ENCODE measurements around the gene NDUFAF8.

The NDUFAF8 gene

DNA sequence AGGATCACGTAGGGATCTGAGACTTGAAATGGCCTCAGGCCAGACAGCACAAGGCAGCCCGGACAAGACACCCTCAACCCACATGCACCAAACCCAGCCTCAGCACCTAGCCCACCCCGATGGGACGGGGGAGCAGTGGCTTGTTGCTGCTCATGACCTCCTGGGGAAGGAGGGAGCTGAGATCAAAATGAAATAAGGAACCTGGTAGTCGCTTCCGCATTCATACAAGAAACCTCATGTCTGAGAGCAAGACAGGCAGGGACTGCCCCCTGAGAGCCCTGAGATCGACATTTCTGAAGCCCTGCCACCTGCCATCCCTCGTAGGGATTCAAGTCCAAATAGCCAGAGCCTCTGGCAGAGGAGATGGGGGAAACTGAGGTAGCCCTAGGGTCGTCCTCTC, 10.7 kb upstream of the NDUFAF8 start:
- TF ChIP-seq, protein P1, sequence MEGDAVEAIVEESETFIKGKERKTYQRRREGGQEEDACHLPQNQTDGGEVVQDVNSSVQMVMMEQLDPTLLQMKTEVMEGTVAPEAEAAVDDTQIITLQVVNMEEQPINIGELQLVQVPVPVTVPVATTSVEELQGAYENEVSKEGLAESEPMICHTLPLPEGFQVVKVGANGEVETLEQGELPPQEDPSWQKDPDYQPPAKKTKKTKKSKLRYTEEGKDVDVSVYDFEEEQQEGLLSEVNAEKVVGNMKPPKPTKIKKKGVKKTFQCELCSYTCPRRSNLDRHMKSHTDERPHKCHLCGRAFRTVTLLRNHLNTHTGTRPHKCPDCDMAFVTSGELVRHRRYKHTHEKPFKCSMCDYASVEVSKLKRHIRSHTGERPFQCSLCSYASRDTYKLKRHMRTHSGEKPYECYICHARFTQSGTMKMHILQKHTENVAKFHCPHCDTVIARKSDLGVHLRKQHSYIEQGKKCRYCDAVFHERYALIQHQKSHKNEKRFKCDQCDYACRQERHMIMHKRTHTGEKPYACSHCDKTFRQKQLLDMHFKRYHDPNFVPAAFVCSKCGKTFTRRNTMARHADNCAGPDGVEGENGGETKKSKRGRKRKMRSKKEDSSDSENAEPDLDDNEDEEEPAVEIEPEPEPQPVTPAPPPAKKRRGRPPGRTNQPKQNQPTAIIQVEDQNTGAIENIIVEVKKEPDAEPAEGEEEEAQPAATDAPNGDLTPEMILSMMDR (IDR thresholded peaks at IDR 0.05; ENCODE audit: low read depth, low read length): no peak
- DNase-seq (ENCODE audit: extremely low read depth, low read depth): no peak

DNA sequence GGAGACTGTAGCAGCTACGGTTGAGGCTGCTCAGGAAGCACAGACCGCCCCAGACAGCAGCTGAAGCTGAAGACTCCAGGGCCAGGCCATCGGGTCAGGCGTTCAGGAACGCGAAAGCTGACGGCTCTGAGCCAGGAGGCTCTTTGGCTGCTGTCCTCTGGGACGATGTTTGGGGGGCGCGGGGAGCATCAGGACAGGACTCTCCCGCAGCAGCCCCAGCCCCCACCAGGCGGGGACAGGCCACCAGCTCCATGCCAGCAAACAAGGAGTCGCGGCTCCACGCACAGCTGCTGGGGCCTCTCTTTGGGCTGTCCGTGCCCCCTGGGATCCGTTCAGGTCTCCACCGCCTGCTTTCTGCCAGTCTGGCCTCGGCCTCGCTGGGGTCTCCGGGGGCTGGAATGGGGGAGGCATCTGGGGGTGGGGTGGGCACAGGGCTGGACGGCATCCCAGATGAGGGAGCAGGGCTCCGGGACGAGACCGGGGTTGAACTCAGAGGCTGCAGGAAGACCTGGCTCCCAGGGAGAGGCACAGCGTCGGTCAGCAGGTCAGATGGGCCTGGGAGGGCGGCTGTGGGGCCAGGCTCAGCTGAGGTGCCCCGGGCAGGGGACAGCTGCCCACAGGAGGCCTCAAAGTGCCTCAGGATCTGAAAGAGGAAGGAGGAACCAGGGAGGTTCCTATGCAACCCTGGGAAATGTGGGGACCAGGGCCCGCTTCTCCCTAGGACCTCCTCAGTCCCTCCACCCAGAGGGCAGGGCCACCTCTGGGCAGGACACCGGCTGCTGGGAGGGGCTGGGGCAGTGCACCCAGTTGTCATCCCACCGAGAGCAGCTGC, 10.1 kb upstream of the NDUFAF8 start:
- TF ChIP-seq, protein P1 (IDR thresholded peaks at IDR 0.05; ENCODE audit: low read depth, low read length): no peak
- no peak for DNase-seq (ENCODE audit: extremely low read depth, low read depth)

DNA sequence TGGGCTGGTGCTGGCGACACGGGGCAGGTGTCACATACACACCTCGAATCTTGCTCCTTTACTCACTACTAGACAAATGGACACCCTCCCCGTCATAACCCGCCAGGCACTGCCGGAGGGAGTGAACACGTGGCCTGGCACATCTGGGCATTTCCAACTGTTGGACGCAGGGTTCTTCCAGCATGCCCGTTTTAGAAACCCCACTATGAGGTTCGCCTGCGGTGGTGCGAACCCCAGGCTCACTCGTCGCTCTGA, 9.5 kb upstream of the NDUFAF8 start:
- TF ChIP-seq, protein P1 (IDR thresholded peaks at IDR 0.05; ENCODE audit: low read depth, low read length): no peak
- no peak for DNase-seq (ENCODE audit: extremely low read depth, low read depth)

DNA sequence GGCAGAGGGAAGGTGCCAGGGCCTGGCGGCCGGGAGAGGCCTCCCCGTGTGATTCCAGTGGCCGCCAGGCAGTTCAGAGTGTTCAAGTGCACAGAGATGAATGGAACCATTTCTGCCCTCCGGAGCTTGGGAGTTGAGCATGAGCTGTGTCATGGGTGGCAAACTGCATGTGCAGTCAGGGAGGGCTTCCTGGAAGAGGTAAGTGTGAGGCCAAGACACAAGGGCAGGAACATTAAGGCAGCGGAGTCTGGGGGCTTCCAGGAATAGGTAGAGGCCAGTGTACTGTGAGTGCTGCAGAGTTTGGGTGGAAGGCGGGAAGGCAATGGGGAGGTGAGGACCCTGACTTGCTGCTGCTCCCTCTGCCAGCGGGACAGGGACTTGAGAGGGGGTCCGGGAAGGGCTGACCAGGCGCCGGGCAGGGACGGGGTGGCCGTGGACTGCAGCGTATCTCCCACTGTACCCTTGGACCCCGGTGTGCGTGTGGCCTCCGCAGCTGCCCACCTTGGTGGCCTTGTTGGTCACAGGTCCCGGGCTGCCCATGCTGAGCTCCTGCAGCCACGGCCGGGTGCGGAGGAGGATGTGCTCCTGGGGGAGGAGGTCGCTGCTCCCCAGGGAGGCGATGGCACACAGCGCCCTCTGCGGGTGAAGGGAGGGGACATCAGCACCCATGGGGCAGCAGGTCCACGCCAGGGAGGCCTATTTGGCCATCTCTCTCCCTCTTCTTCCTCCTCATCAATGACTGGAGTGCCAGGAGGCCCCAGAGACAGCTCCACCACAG, 8.9 kb upstream of the NDUFAF8 start:
- TF ChIP-seq, protein P1 (IDR thresholded peaks at IDR 0.05; ENCODE audit: low read depth, low read length): peak; percentile 14
- DNase-seq (ENCODE audit: extremely low read depth, low read depth): no peak

DNA sequence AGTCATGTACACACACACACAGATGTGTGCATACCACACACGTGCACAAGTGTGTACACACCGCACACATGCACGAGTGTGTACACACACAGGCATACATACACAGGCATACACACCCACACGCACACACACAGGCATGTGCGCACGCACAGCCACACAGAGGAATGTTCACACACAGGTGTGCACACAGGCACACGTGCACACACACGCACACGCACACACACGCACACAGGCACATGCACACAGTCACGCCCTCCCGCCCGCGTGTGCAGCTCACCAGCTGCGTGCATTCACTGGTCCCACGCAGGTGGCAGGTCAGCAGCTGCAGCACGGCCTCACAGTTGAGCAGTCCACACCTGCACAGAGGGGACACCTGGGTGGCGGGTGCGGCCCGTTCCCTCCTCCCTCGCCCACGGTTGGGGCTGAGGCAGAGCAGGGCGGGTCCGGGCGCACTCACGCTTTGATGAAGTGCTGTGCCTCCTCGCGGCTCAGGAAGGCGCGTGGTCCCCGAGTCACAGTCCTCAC, 7.9 kb upstream of the NDUFAF8 start:
- DNase-seq (ENCODE audit: extremely low read depth, low read depth): no peak
- TF ChIP-seq, protein P1 (IDR thresholded peaks at IDR 0.05; ENCODE audit: low read depth, low read length): no peak

DNA sequence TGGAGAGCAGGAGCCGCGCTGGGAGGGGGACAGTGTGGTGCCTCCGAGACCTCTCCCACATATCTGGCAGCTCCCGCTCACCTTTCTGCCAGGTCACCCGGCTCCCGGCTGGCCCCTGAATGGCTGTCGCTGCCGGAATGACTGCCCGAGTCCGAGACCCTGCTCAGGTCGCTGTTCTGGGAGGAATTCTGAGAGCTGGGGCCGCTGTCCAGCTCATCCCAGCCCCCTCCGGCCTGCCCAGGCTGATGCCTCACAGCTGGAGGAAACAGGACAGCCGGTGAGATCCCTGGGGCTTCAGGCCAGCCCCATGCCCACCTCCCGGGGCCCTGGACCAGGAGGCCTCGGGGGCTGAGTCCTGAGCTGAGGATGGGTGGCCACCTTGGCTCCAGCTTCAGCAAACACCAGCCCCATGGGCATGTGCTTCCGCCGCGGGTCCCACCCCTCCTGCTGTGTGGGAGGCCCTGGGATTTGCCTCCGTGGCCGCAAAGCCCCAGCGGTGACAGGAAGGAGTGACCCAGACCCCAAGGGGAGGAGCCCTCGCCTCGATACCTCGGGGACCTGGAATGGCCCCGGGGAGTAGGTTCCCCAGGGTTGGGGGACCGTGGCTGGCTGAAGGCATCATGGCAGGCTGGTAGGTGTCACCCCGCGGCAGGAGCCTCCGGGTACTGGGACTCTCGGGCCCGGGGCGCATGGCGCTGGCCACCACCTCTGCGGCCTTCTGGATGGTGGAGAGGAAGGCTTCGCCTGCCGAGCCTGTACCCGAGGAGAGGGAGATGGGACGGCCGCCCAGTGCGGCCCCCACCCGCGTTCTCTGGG, 7.1 kb upstream of the NDUFAF8 start:
- TF ChIP-seq, protein P1 (IDR thresholded peaks at IDR 0.05; ENCODE audit: low read depth, low read length): no peak
- no peak for DNase-seq (ENCODE audit: extremely low read depth, low read depth)
